Measurements from ENCODE around the gene MAL. TPM values are rescaled to one million over a fixed set of nuclear protein-coding genes. Genes with fewer than 3 reads are reported as not detected.

MAL gene
- total RNA-seq, 1 donor from 2014 or later: 63.8 TPM

- TF ChIP-seq CTCF (conservative IDR thresholded peaks at IDR 0.05; ENCODE audit: low read depth, low read length): no peak
- DNase-seq (ENCODE audit: low read depth): no peak
- no peak overlapping the region for H3K4me3 ChIP-seq (ENCODE audit: low read depth, low read length)
Measured at GRCh38 chr2:94996305-94997100, 29.0 kb upstream of the MAL start.

GRCh38 chr2:94997981-94998930, 27.3 kb upstream of the MAL start:
- no peak for DNase-seq (ENCODE audit: low read depth)
- H3K4me3 ChIP-seq (ENCODE audit: low read depth, low read length): peak overlapping the region; percentile 26
- no peak for TF ChIP-seq CTCF (conservative IDR thresholded peaks at IDR 0.05; ENCODE audit: low read depth, low read length)

- TF ChIP-seq CTCF (conservative IDR thresholded peaks at IDR 0.05; ENCODE audit: low read depth, low read length): no peak
- no peak overlapping the region for H3K4me3 ChIP-seq (ENCODE audit: low read depth, low read length)
- DNase-seq (ENCODE audit: low read depth): no peak
Measured at GRCh38 chr2:94999431-94999883, 26.1 kb upstream of the MAL start.

GRCh38 chr2:95001051-95001562, 24.4 kb upstream of the MAL start:
- no peak for TF ChIP-seq CTCF (conservative IDR thresholded peaks at IDR 0.05; ENCODE audit: low read depth, low read length)
- no peak for DNase-seq (ENCODE audit: low read depth)

GRCh38 chr2:95001701-95002100, 23.8 kb upstream of the MAL start:
- no peak overlapping the region for H3K4me3 ChIP-seq (ENCODE audit: low read depth, low read length)
- DNase-seq (ENCODE audit: low read depth): no peak
- TF ChIP-seq CTCF (conservative IDR thresholded peaks at IDR 0.05; ENCODE audit: low read depth, low read length): no peak

More at GRCh38 chr2:95001051-95001562, 24.4 kb upstream of the MAL start:
- H3K4me3 ChIP-seq (ENCODE audit: low read depth, low read length): no peak overlapping the region

GRCh38 chr2:95002498-95002897, 23.0 kb upstream of the MAL start:
- TF ChIP-seq CTCF (conservative IDR thresholded peaks at IDR 0.05; ENCODE audit: low read depth, low read length): no peak
- DNase-seq (ENCODE audit: low read depth): no peak
- no peak overlapping the region for H3K4me3 ChIP-seq (ENCODE audit: low read depth, low read length)
